ENCODE data around the gene OSBPL2. TPM values are rescaled to one million over a fixed set of nuclear protein-coding genes. Genes with fewer than 3 reads are reported as not detected.

OSBPL2 gene
- total RNA-seq, 4 donors from 2014 or later, result 36.6 to 57.3 (median 46.7) TPM

- H3K27me3 ChIP-seq, result no peaks in the 10 kb centered on the region
- H3K9me3 ChIP-seq, result no peaks in the 10 kb centered on the region
- 29 to 33% methylated on average over 2 to 3 of the region's 66 CpGs for WGBS, 2 donors (ENCODE audit: low coverage in 1 of 2)
- TF ChIP-seq POLR2AphosphoS5 (IDR thresholded peaks at IDR 0.05) (peak; percentile 9), EP300 (IDR thresholded peaks at IDR 0.05) (no peak)
- no peak for ATAC-seq
- peaks cover 0 to 49% of the 10 kb centered on the region in 2 donors for H3K36me3 ChIP-seq
- peaks cover 0 to 53% (median 21%) of the 10 kb centered on the region in 3 donors for H3K4me1 ChIP-seq
- peak overlapping the region; percentile 69 to 100 (median 98) for H3K27ac ChIP-seq
- H3K4me3 ChIP-seq, result peak overlapping the region; percentile 56 to 99
Measured at GRCh38 chr20:62303340-62304226, 65.3 kb downstream of the OSBPL2 start.

- WGBS, 2 donors (ENCODE audit: low coverage in 1 of 2), result 50 to 69% methylated on average over 2 to 7 of the region's 29 CpGs
- ATAC-seq, result no peak
- Histone ChIP-seq H3K27ac (peak overlapping the region in 3 of 4 donors; percentile 98 to 100 (median 99)), H3K4me3 (peak overlapping the region in 1 of 2 donors; percentile 99), H3K9me3 (no peaks in the 10 kb centered on the region), H3K4me1 (peaks cover 0 to 53% (median 21%) of the 10 kb centered on the region in 3 donors), H3K36me3 (peaks cover 0 to 55% of the 10 kb centered on the region in 2 donors), H3K27me3 (no peaks in the 10 kb centered on the region)
- TF ChIP-seq POLR2A (IDR thresholded peaks at IDR 0.05), result no peak
- TF ChIP-seq POLR2AphosphoS5 (IDR thresholded peaks at IDR 0.05), result no peak
- TF ChIP-seq, protein P1, sequence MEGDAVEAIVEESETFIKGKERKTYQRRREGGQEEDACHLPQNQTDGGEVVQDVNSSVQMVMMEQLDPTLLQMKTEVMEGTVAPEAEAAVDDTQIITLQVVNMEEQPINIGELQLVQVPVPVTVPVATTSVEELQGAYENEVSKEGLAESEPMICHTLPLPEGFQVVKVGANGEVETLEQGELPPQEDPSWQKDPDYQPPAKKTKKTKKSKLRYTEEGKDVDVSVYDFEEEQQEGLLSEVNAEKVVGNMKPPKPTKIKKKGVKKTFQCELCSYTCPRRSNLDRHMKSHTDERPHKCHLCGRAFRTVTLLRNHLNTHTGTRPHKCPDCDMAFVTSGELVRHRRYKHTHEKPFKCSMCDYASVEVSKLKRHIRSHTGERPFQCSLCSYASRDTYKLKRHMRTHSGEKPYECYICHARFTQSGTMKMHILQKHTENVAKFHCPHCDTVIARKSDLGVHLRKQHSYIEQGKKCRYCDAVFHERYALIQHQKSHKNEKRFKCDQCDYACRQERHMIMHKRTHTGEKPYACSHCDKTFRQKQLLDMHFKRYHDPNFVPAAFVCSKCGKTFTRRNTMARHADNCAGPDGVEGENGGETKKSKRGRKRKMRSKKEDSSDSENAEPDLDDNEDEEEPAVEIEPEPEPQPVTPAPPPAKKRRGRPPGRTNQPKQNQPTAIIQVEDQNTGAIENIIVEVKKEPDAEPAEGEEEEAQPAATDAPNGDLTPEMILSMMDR (IDR thresholded peaks at IDR 0.05), result no peak
- no peak for TF ChIP-seq EP300 (IDR thresholded peaks at IDR 0.05)
Measured at GRCh38 chr20:62304331-62305148, 66.2 kb downstream of the OSBPL2 start.

DNA sequence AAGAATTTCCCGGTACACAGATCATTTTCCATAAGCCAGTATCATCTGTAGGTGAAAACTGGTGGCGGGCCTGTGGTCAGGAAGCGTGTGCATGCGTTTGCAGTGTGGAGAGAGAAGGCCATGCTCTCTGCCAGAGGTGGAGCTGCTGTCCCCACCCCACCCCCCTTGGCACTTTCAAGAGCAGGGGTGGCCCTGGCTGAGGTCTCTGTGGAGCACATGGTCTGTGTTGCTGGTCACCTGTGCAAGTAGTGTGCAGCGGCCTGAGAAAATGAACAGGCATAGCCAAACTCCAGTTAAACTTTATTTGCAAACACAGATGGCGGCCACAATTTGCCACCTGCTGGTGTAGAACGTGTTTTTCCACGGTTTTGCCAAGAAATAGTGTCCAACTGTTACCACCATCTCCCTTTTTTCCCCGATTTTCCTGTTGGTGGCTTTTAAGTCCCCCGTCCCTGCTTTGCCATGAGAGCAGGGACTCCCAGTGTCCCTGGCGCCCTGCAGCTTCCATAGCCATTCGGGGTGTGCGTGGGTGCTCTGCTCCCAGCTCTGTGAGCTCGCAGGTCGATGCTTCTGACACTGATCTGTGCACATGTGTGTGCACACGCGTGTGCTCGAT lies 66.9 kb downstream of the OSBPL2 start:
- peaks cover 0 to 60% (median 21%) of the 10 kb centered on the region in 3 donors for H3K4me1 ChIP-seq
- H3K27me3 ChIP-seq, result no peaks in the 10 kb centered on the region
- no peak for ATAC-seq
- H3K9me3 ChIP-seq, result no peaks in the 10 kb centered on the region
- no peak overlapping the region for H3K4me3 ChIP-seq
- peak overlapping the region in 1 of 4 donors; percentile 99 for H3K27ac ChIP-seq
- peaks cover 0 to 62% of the 10 kb centered on the region in 2 donors for H3K36me3 ChIP-seq
- no peak for TF ChIP-seq EP300 (IDR thresholded peaks at IDR 0.05)
- no peak for TF ChIP-seq POLR2A (IDR thresholded peaks at IDR 0.05)
- TF ChIP-seq, protein P1 (IDR thresholded peaks at IDR 0.05), result no peak
- no peak for TF ChIP-seq POLR2AphosphoS5 (IDR thresholded peaks at IDR 0.05)
- 56 to 57% methylated on average over 4 to 8 of the region's 18 CpGs for WGBS, 2 donors (ENCODE audit: low coverage in 1 of 2)

- TF ChIP-seq POLR2A (IDR thresholded peaks at IDR 0.05) (no peak), EP300 (IDR thresholded peaks at IDR 0.05) (no peak), POLR2AphosphoS5 (IDR thresholded peaks at IDR 0.05) (no peak)
- TF ChIP-seq, protein P1 (IDR thresholded peaks at IDR 0.05), result no peak
- Histone ChIP-seq H3K36me3 (peaks cover 0 to 68% of the 10 kb centered on the region in 2 donors), H3K27me3 (no peaks in the 10 kb centered on the region), H3K27ac (peak overlapping the region in 3 of 4 donors; percentile 0 to 99 (median 10)), H3K4me3 (no peak overlapping the region), H3K9me3 (no peaks in the 10 kb centered on the region), H3K4me1 (peaks cover 0 to 67% (median 21%) of the 10 kb centered on the region in 3 donors)
- 100% methylated on average over 2 of the region's 33 CpGs; no CpG with 5 or more reads in 1 of the 2 donors for WGBS, 2 donors (ENCODE audit: low coverage in 1 of 2)
- no peak for ATAC-seq
Measured at GRCh38 chr20:62305765-62306413, 67.6 kb downstream of the OSBPL2 start.
